H9 (cell line): ENCODE data around the gene NDOR1. TPM values are rescaled to one million over a fixed set of nuclear protein-coding genes. Genes with fewer than 3 reads are reported as not detected.

ENCODE experiments used
- DNase-seq: peaks from one replicate; pipeline ENCODE4 v3.0.0-alpha.2; 2017
- H2AFZ ChIP-seq: one replicate; pipeline ENCODE4 v1.6.1; 2013; ENCODE audit warnings: mild to moderate bottlenecking, low read length, control low read depth, moderate library complexity
- H2AK5ac ChIP-seq: 2 replicates; pipeline ENCODE4 v1.6.1; 2013; ENCODE audit warnings: low read length, control low read depth, mixed read lengths; ENCODE audit not compliant: insufficient read length
- H2BK120ac ChIP-seq: one replicate; pipeline ENCODE4 v1.6.1; 2013; ENCODE audit warnings: low read depth, mild to moderate bottlenecking, low read length, control low read depth, inconsistent platforms; ENCODE audit not compliant: poor library complexity, severe bottlenecking
- H2BK12ac ChIP-seq: 2 replicates; pipeline ENCODE4 v1.6.1; 2013; ENCODE audit warnings: low read length, control low read depth, mixed read lengths, low read depth; ENCODE audit not compliant: insufficient read length
- H2BK15ac ChIP-seq: 2 replicates; pipeline ENCODE4 v1.6.1; 2013; ENCODE audit warnings: low read depth, low read length, control low read depth
- H2BK20ac ChIP-seq: one replicate; pipeline ENCODE4 v1.6.1; 2013; ENCODE audit warnings: low read depth, mild to moderate bottlenecking, low read length, control low read depth, inconsistent platforms; ENCODE audit not compliant: poor library complexity, severe bottlenecking
- H2BK5ac ChIP-seq: 2 replicates; pipeline ENCODE4 v1.6.1; 2013; ENCODE audit warnings: low read length, control low read depth, mixed read lengths; ENCODE audit not compliant: insufficient read length
- H3K14ac ChIP-seq: 2 replicates; pipeline ENCODE4 v1.6.1; 2013; ENCODE audit warnings: low read length, control low read depth; ENCODE audit not compliant: insufficient read depth
- H3K18ac ChIP-seq: 2 replicates; pipeline ENCODE4 v1.6.1; 2013; ENCODE audit warnings: low read depth, mild to moderate bottlenecking, mixed read lengths, low read length, control low read depth; ENCODE audit not compliant: insufficient read length
- H3K23ac ChIP-seq: 2 replicates; pipeline ENCODE4 v1.6.1; 2013; ENCODE audit warnings: low read length, control low read depth, mixed read lengths, low read depth; ENCODE audit not compliant: insufficient read length
- H3K23me2 ChIP-seq: 2 replicates; pipeline ENCODE4 v1.6.1; 2013; ENCODE audit warnings: low read depth, mild to moderate bottlenecking, mixed read lengths, low read length, control low read depth; ENCODE audit not compliant: insufficient read length, poor library complexity, severe bottlenecking
- H3K27ac ChIP-seq: 2 replicates; pipeline ENCODE4 v1.5.1; 2013; ENCODE audit warnings: low read length, control low read depth, mixed read lengths, low read depth; ENCODE audit not compliant: insufficient read length
- H3K27me3 ChIP-seq: 2 replicates; pipeline ENCODE4 v1.6.1; 2013; ENCODE audit warnings: low read length, control low read depth, inconsistent platforms; ENCODE audit not compliant: insufficient read depth
- H3K4ac ChIP-seq: 2 replicates; pipeline ENCODE4 v1.6.1; 2013; ENCODE audit warnings: low read depth, mild to moderate bottlenecking, control low read depth, inconsistent platforms, low read length, moderate library complexity
- H3K4me1 ChIP-seq: 2 replicates; pipeline ENCODE4 v1.6.1; 2013; ENCODE audit warnings: low read length, control low read depth, inconsistent platforms; ENCODE audit not compliant: insufficient read depth
- H3K4me2 ChIP-seq: 2 replicates; pipeline ENCODE4 v1.6.1; 2013; ENCODE audit warnings: low read length, control low read depth, mixed read lengths; ENCODE audit not compliant: insufficient read length, insufficient read depth
- H3K56ac ChIP-seq: 2 replicates; pipeline ENCODE4 v1.6.1; 2013; ENCODE audit warnings: low read depth, mild to moderate bottlenecking, mixed read lengths, low read length, control low read depth; ENCODE audit not compliant: insufficient read length
- H3K79me1 ChIP-seq: 2 replicates; pipeline ENCODE4 v1.6.1; 2013; ENCODE audit warnings: low read depth, mild to moderate bottlenecking, moderate library complexity, low read length, control low read depth, inconsistent platforms; ENCODE audit not compliant: insufficient read depth, poor library complexity, severe bottlenecking
- H3K79me2 ChIP-seq: 2 replicates; pipeline ENCODE4 v1.6.1; 2013; ENCODE audit warnings: low read length, control low read depth, inconsistent platforms; ENCODE audit not compliant: insufficient read depth
- H3K9ac ChIP-seq: 2 replicates; pipeline ENCODE4 v1.6.1; 2013; ENCODE audit warnings: low read length, control low read depth, mixed read lengths; ENCODE audit not compliant: insufficient read length; ENCODE audit errors: extremely low read depth
- H3K9me3 ChIP-seq: one replicate; pipeline ENCODE4 v1.6.1; 2013; ENCODE audit warnings: low read depth, low read length, inconsistent platforms; ENCODE audit not compliant: control insufficient read depth
- H3T11ph ChIP-seq: one replicate; pipeline ENCODE4 v1.6.1; 2013; ENCODE audit warnings: mild to moderate bottlenecking, low read length, control low read depth, inconsistent platforms
- H4K20me1 ChIP-seq: one replicate; pipeline ENCODE4 v1.6.1; 2013; ENCODE audit not compliant: control insufficient read depth, insufficient read length, insufficient read depth
- H4K5ac ChIP-seq: 2 replicates; pipeline ENCODE4 v1.6.1; 2013; ENCODE audit warnings: low read depth, mild to moderate bottlenecking, mixed read lengths, low read length, control low read depth; ENCODE audit not compliant: insufficient read length
- H4K8ac ChIP-seq: replicated peaks from 2 replicates; pipeline ENCODE4 v1.6.1; 2013; ENCODE audit warnings: low read length, control low read depth, mixed read lengths, low read depth; ENCODE audit not compliant: insufficient read length
- H4K91ac ChIP-seq: 2 replicates; pipeline ENCODE4 v1.6.1; 2013; ENCODE audit warnings: low read depth, mild to moderate bottlenecking, moderate library complexity, mixed read lengths, low read length, control low read depth; ENCODE audit not compliant: insufficient read length
- H3K27ac Mint-ChIP-seq, 3 experiments: 2 replicates in 2 of 3; 3 replicates in 1 of 3; pipeline ENCODE4 v1.8.0; 2020 to 2021; ENCODE audit warnings: mixed read lengths in 3 of 3, mild to moderate bottlenecking in 1 of 3, moderate library complexity in 1 of 3
- H3K27me3 Mint-ChIP-seq: 2 replicates; pipeline ENCODE4 v1.8.0; 2021; ENCODE audit warnings: low read depth, mild to moderate bottlenecking, moderate library complexity, mixed read lengths
- H3K36me3 Mint-ChIP-seq, 3 experiments: 2 replicates in 2 of 3; 3 replicates in 1 of 3; pipeline ENCODE4 v1.8.0; 2020 to 2021; ENCODE audit warnings: low read depth in 3 of 3, mixed read lengths in 3 of 3; ENCODE audit not compliant: insufficient read depth in 1 of 3
- H3K4me1 Mint-ChIP-seq, 2 experiments: 2 replicates each; pipeline ENCODE4 v1.8.0; 2020; ENCODE audit warnings: mixed read lengths in 2 of 2
- H3K4me3 Mint-ChIP-seq, 2 experiments: 2 replicates in 1 of 2; 3 replicates in 1 of 2; pipeline ENCODE4 v1.8.0; 2020 to 2021; ENCODE audit warnings: mild to moderate bottlenecking in 2 of 2, mixed read lengths in 2 of 2, moderate library complexity in 1 of 2
- H3K9me3 Mint-ChIP-seq, 2 experiments: 2 replicates in 1 of 2; 3 replicates in 1 of 2; pipeline ENCODE4 v1.8.0; 2020; ENCODE audit warnings: mild to moderate bottlenecking in 2 of 2, mixed read lengths in 2 of 2, moderate library complexity in 1 of 2
- CTCF ChIP-seq: fragments of 200-600 bp; sonication (generic); conservative IDR thresholded peaks from 3 replicates; pipeline ENCODE4 v1.8.0; 2021; ENCODE audit warnings: antibody characterized with exemption, mild to moderate bottlenecking
- WGBS: extraction: QIAGEN DNeasy Blood & Tissue Kit; methylation state at CpG from one replicate; pipeline ENCODE4 v1.1.7; 2013; ENCODE audit warnings: missing lambda C conversion rate, low lambda C conversion rate, mixed read lengths; ENCODE audit not compliant: insufficient read length; ENCODE audit errors: extremely low coverage; 5-methylcytosine and 5-hydroxymethylcytosine counted together
- total RNA-seq: library from RNA; stranded (reverse); gene quantifications from 2 replicates; pipeline ENCODE4 v1.2.1, GENCODE V29; 2021

NDOR1 gene
- total RNA-seq, 1 experiment from 2014 or later = 44.1 TPM

GRCh38 chr9:137171149-137171900 is 34.2 kb upstream of the NDOR1 start:
- no peak overlapping the region for H2BK15ac ChIP-seq
- peaks cover 84% of the 10 kb centered on the region for H3K27me3 Mint-ChIP-seq
- WGBS = no CpG with 5 or more reads among the region's 22 CpGs
- no peak overlapping the region for H2BK20ac ChIP-seq
- no peak for DNase-seq
- no peak overlapping the region for H3T11ph ChIP-seq
- H3K4me3 Mint-ChIP-seq = no peak overlapping the region
- no peak overlapping the region for H2AK5ac ChIP-seq
- H3K14ac ChIP-seq = no peak overlapping the region; the same call in 1 of the 2 replicates
- no peak overlapping the region for H3K23ac ChIP-seq
- peaks cover 31% of the 10 kb centered on the region; the same call in 1 of the 2 replicates for H3K27me3 ChIP-seq
- TF ChIP-seq CTCF = no peak
- H3K4me2 ChIP-seq = no peak overlapping the region
- no peak overlapping the region for H4K91ac ChIP-seq
- H3K9ac ChIP-seq = no peak overlapping the region
- no peak overlapping the region for H3K27ac ChIP-seq
- no peak overlapping the region for H2BK120ac ChIP-seq
- H3K9me3 ChIP-seq = no peaks in the 10 kb centered on the region
- no peaks in the 10 kb centered on the region for H3K36me3 Mint-ChIP-seq
- no peak overlapping the region for H2AFZ ChIP-seq
- H3K18ac ChIP-seq = no peak overlapping the region
- peaks cover 3 to 12% of the 10 kb centered on the region in 2 experiments for H3K4me1 Mint-ChIP-seq
- peaks cover 4% of the 10 kb centered on the region for H3K23me2 ChIP-seq
- no peak overlapping the region for H3K4ac ChIP-seq
- H4K5ac ChIP-seq = no peak overlapping the region
- H4K8ac ChIP-seq = no peak overlapping the region
- no peaks in the 10 kb centered on the region for H3K79me1 ChIP-seq
- H2BK12ac ChIP-seq = no peak overlapping the region
- H4K20me1 ChIP-seq = no peaks in the 10 kb centered on the region
- H3K9me3 Mint-ChIP-seq = no peaks in the 10 kb centered on the region
- H3K4me1 ChIP-seq = no peaks in the 10 kb centered on the region
- H3K56ac ChIP-seq = no peak overlapping the region
- H3K27ac Mint-ChIP-seq = no peak overlapping the region; a peak in 1 of 7 replicates
- no peak overlapping the region for H2BK5ac ChIP-seq
- no peaks in the 10 kb centered on the region for H3K79me2 ChIP-seq
